ENCODE measurements around the gene PSMC5. TPM values are rescaled to one million over a fixed set of nuclear protein-coding genes. Genes with fewer than 3 reads are reported as not detected.

Gene PSMC5
- total RNA-seq, 4 donors from 2014 or later, result 68.9 to 126 (median 88.7) TPM

DNA sequence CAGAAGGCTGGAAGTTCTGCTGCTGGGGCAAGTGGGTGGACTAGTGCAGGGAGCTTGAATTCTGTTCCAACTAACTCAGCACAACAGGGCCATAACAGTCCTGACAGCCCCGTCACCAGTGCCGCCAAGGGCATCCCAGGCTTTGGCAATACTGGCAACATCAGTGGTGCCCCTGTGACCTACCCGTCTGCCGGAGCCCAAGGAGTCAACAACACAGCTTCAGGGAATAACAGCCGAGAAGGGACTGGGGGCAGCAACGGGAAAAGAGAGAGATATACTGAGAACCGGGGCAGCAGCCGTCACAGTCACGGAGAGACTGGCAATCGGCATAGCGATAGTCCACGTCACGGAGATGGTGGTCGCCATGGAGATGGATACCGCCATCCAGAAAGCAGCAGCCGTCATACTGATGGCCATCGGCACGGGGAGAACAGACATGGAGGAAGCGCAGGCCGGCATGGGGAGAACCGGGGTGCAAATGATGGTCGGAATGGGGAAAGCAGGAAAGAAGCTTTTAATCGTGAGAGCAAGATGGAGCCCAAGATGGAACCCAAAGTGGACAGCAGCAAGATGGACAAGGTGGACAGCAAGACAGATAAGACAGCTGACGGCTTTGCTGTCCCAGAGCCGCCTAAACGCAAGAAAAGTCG, 9.4 kb upstream of the PSMC5 start:
- WGBS, 2 donors, result 92 to 94% methylated on average over 27 of the region's 27 CpGs
- TF ChIP-seq POLR2A (IDR thresholded peaks at IDR 0.05) (no peak), CTCF (IDR thresholded peaks at IDR 0.05) (no peak)
- intact Hi-C loops (cut with DNase I; ENCODE audit: low total_unique reads), result no loop called here

DNA sequence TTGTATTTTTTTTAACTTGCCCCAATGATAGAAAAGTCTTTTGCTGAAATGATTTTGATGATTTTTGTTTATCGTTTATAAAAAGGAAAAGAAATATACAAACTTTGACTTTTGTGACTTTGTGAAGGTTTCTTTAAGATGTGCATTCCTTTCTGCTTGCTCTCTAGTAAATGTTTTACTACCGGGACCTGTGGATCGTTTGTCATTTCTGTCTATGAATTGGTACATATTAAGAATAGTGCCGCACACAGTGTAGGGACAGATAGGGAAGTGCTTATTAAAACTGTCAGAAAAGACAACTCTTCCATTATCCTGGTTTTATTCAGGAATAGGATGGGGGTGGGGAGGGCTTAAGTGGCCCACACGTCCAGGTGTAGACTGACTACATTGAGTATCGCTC, 8.1 kb upstream of the PSMC5 start:
- intact Hi-C loops (cut with DNase I; ENCODE audit: low total_unique reads), result no loop called here
- WGBS, 2 donors, result 72 to 79% methylated on average over 6 of the region's 6 CpGs
- H3K4me3 ChIP-seq (ENCODE audit: low read depth, poor library complexity, severe bottlenecking), result no peak overlapping the region
- no peak for DNase-seq (ENCODE audit: low spot score in 2 of 2)
- TF ChIP-seq CTCF (IDR thresholded peaks at IDR 0.05) (no peak), POLR2A (IDR thresholded peaks at IDR 0.05) (no peak)

More for the DNA sequence above, 9.4 kb upstream of the PSMC5 start:
- DNase-seq (ENCODE audit: low spot score in 2 of 2), result no peak
- no peak overlapping the region for H3K4me3 ChIP-seq (ENCODE audit: low read depth, poor library complexity, severe bottlenecking)

DNA sequence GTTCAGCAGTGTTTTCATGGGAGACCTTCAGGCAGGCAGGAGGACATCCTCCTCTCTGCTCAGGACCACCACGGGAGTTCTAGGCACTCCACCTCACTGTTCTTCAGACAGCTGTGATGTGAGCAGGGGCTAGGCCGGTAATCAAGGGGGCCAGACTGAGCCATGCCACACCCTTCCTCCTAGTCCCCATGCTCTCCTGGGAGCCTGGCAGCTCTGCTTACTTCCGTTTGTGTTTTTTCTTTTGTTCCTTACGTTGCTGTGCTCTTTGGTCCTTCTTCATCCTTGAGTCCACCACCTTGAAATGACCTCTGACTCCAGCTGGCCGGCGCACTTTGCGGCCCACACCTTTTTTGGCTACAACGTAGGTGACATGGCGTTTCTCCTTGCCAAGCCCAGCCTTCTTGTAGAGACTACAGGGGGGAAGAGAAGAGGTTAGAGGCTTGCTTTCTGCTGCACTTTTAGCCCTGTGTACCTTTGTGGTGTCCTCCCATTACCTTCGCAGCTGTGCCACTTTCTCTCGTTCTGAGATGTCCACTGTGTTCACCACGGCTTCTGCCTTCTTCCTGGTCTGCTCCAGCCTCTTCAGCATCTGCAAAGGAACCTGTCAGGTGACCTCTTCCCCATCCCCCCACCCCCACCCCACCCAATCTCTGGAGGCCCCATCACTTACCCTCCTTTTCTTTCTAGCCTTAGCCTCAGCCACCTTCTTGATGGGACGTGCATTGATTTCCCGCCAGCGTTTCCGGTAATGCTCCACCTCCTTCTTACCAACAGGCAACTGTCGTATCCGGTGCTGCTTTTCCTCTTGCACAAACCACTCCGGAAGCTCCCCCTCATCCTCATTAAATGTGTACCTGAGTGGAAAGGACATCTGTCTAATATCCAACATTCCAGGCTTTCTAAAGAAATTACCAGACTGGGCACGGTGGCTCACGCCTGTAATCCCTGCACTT, 7.4 kb upstream of the PSMC5 start:
- no peak overlapping the region for H3K4me3 ChIP-seq (ENCODE audit: low read depth, poor library complexity, severe bottlenecking)
- DNase-seq (ENCODE audit: low spot score in 2 of 2), result no peak
- TF ChIP-seq POLR2A (IDR thresholded peaks at IDR 0.05), result no peak
- no peak for TF ChIP-seq CTCF (IDR thresholded peaks at IDR 0.05)
- intact Hi-C loops (cut with DNase I; ENCODE audit: low total_unique reads), result loop anchor here (5.0 kb wide), 1 partner anchor 33 kb away; no protein-coding TSS in a partner anchor
- WGBS, 2 donors, result 72 to 77% methylated on average over 21 of the region's 21 CpGs

GRCh38 chr17:63820963-63821561, 6.2 kb upstream of the PSMC5 start:
- H3K4me3 ChIP-seq (ENCODE audit: low read depth, poor library complexity, severe bottlenecking), result no peak overlapping the region
- TF ChIP-seq POLR2A (IDR thresholded peaks at IDR 0.05) (no peak), CTCF (IDR thresholded peaks at IDR 0.05) (no peak)
- no peak for DNase-seq (ENCODE audit: low spot score in 2 of 2)
- 83 to 85% methylated on average over 10 of the region's 10 CpGs for WGBS, 2 donors
- intact Hi-C loops (cut with DNase I; ENCODE audit: low total_unique reads), result loop anchor here (5.0 kb wide), 1 partner anchor 34 kb away; no protein-coding TSS in a partner anchor

DNA sequence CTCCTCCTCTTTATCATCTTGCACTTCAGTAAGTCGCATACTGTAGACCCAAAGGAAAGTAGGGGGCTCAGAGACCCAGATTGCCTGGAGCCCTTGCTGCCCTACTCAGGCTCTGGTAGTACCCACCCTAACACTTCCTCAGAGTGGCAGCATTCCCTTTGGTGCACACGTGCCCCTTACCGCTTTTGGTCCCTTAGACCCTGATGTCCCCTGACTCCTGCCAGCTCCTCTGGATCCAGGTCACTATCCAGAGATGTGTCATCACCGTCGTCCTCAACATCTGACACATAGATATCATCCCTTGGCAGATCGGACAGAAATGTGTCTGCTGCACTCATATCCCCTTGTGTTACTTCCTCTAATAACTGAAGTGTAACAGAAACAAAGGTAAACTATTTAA, 5.4 kb upstream of the PSMC5 start:
- TF ChIP-seq CTCF (IDR thresholded peaks at IDR 0.05) (no peak), POLR2A (IDR thresholded peaks at IDR 0.05) (no peak)
- intact Hi-C loops (cut with DNase I; ENCODE audit: low total_unique reads), result loop anchor here (5.0 kb wide), 1 partner anchor 35 kb away; no protein-coding TSS in a partner anchor
- 73 to 81% methylated on average over 6 of the region's 6 CpGs for WGBS, 2 donors
- no peak overlapping the region for H3K4me3 ChIP-seq (ENCODE audit: low read depth, poor library complexity, severe bottlenecking)
- DNase-seq (ENCODE audit: low spot score in 2 of 2), result no peak

Data from lower leg skin (tissue), 4 donors.